ENCODE measurements around the gene TRPM4. TPM values are rescaled to one million over a fixed set of nuclear protein-coding genes. Genes with fewer than 3 reads are reported as not detected.

Gene TRPM4
- total and polyA plus RNA-seq, 2 of the 8 experiments (the other 6 are each of a cell fraction or from before 2014, with no cell fraction given): 11.3 to 13.3 TPM

- no peak overlapping the region for H4K91ac ChIP-seq (replicated peaks; ENCODE audit: insufficient read length, low read length)
- H2BK120ac ChIP-seq (replicated peaks; ENCODE audit: low read depth, low read length): no peak overlapping the region
- ChIA-PET CTCF (ENCODE audit: partially characterized antibody) (interaction anchor here (0.8 to 2.1 kb wide), 4 partner anchors 13 to 54 kb away, joined by 3 to 10 read pairs (median 5); no protein-coding TSS in a partner anchor), POLR2A (ENCODE audit: partially characterized antibody) (interaction anchor here (0.9 to 4.9 kb wide), 6 partner anchors 9 to 59 kb away, joined by 3 to 27 read pairs (median 8); partner anchors contain the start of gene LIN7B)
- no peak overlapping the region for H2BK15ac ChIP-seq (ENCODE audit: low read length)
- no peak overlapping the region for H2BK5ac ChIP-seq (ENCODE audit: low read depth, low read length)
- DNase-seq (ENCODE audit: low read depth in 1 of 2, low spot score in 2 of 2) (no peak), FAIRE-seq (no peak)
- TF ChIP-seq PHF8 (conservative IDR thresholded peaks at IDR 0.05; ENCODE audit: low read depth, low read length) (no peak), JUND (IDR thresholded peaks at IDR 0.05; ENCODE audit: low read length) (no peak), POLR2AphosphoS5 (IDR thresholded peaks at IDR 0.05; ENCODE audit: low read depth, low read length) (no peak), E2F6 (IDR thresholded peaks at IDR 0.05) (no peak), POLR2A (IDR thresholded peaks at IDR 0.05; ENCODE audit: control extremely low read depth in 1 of 2, low read depth in 2 of 2, low read length in 2 of 2) (no peak), CBX8 (IDR thresholded peaks at IDR 0.05; ENCODE audit: borderline replicate concordance, low read depth, low read length) (no peak), BCL11A (IDR thresholded peaks at IDR 0.05; ENCODE audit: low read depth in 2 of 2, low read length in 2 of 2) (no peak), EZH2 (IDR thresholded peaks at IDR 0.05; ENCODE audit: low read depth, low read length, severe bottlenecking) (no peak)
- no peak overlapping the region; a peak in 1 of 7 replicates for H3K9ac ChIP-seq (replicated peaks in 1 of 4; ENCODE audit: extremely low read depth in 1 of 4, low read depth in 3 of 4, low read length in 3 of 4)
- H4K8ac ChIP-seq (ENCODE audit: extremely low read depth, insufficient read depth, low read length): no peak overlapping the region
- H3K14ac ChIP-seq (ENCODE audit: insufficient read length): no peak overlapping the region
- peaks cover 0 to 31% (median 19%) of the 10 kb centered on the region in 4 experiments; a peak in 6 of 7 replicates for H3K4me1 ChIP-seq (replicated peaks in 1 of 4; ENCODE audit: control insufficient read depth in 3 of 4, insufficient read depth in 4 of 4, low read length in 3 of 4)
- H2AFZ ChIP-seq (ENCODE audit: low read length): no peak overlapping the region
- H3K23me2 ChIP-seq (ENCODE audit: low read depth, low read length): peaks cover 24% of the 10 kb centered on the region
- no peaks in the 10 kb centered on the region for H3K9me3 ChIP-seq (ENCODE audit: insufficient read depth in 2 of 2, low read depth in 1 of 2, low read length in 1 of 2)
- no peak overlapping the region for H3K27ac ChIP-seq (ENCODE audit: low read depth, low read length)
- H3K4me3 ChIP-seq (ENCODE audit: extremely low read depth in 1 of 4, insufficient read depth in 2 of 4, low read depth in 3 of 4, low read length in 4 of 4): peak overlapping the region in 1 of 4 experiments; percentile 32; a peak in 2 of 8 replicates
- H3K79me2 ChIP-seq (ENCODE audit: control insufficient read depth in 1 of 2, insufficient read depth in 2 of 2, low read length in 2 of 2): no peaks in the 10 kb centered on the region
- H3K56ac ChIP-seq (replicated peaks; ENCODE audit: insufficient read length, low read depth, low read length): no peak overlapping the region
- H3K4ac ChIP-seq (replicated peaks; ENCODE audit: insufficient read length, low read depth, low read length): no peak overlapping the region
- 0 out of 2 replicates have a peak, but pooled peaks cover 2% of the 10 kb centered on the region for H3K79me1 ChIP-seq (ENCODE audit: low read depth, low read length)
- H3K36me3 ChIP-seq (ENCODE audit: control insufficient read depth in 2 of 4, insufficient read depth in 4 of 4, low read length in 3 of 4): no peaks in the 10 kb centered on the region
- no peak overlapping the region for H2AK5ac ChIP-seq (ENCODE audit: low read depth, low read length)
- H3K18ac ChIP-seq (ENCODE audit: extremely low read depth, low read length): no peak overlapping the region
- no peak overlapping the region for H2BK12ac ChIP-seq (ENCODE audit: low read depth, low read length)
- no peak overlapping the region for H2BK20ac ChIP-seq (ENCODE audit: low read length)
- no peak overlapping the region for H3K23ac ChIP-seq (ENCODE audit: insufficient read length)
- peaks cover 0 to 7% (median 3%) of the 10 kb centered on the region in 4 experiments; a peak in 3 of 7 replicates for H3K27me3 ChIP-seq (replicated peaks in 1 of 4; ENCODE audit: control insufficient read depth in 3 of 4, extremely low read depth in 1 of 4, insufficient read depth in 3 of 4, low read length in 3 of 4)
- 13% methylated on average over 5 of the region's 10 CpGs; no CpG with 5 or more reads in 1 of the 2 experiments for WGBS, 2 experiments (ENCODE audit: extremely low coverage in 1 of 2, insufficient coverage in 1 of 2, insufficient read length in 1 of 2, insufficient replicate concordance in 2 of 2, low coverage in 1 of 2, low lambda C conversion rate in 2 of 2, missing lambda C conversion rate in 1 of 2)
- no peak overlapping the region for H4K5ac ChIP-seq (ENCODE audit: insufficient read length, low read depth, low read length)
- peaks cover 0 to 2% of the 10 kb centered on the region in 2 experiments for H4K20me1 ChIP-seq (replicated peaks in 1 of 2; ENCODE audit: control insufficient read depth in 1 of 2, insufficient read depth in 2 of 2, low read length in 2 of 2)
- peak overlapping the region; percentile 59 to 85 for H3K4me2 ChIP-seq (ENCODE audit: insufficient read depth in 1 of 2, low read depth in 2 of 2, low read length in 2 of 2)
Measured at GRCh38 chr19:49152119-49152550, 5.5 kb upstream of the TRPM4 start.
